HG02642 (cell line): ENCODE measurements around the gene SLC9A5.

ENCODE experiments used
- ATAC-seq: cut with Tn5 transposase; IDR thresholded peaks from one replicate; pipeline ENCODE4 v1.9.1; 2021; ENCODE audit warnings: mild to moderate bottlenecking; ENCODE audit not compliant: unreplicated experiment, poor library complexity

SLC9A5 gene

GRCh38 chr16:67302076-67302475, 53.3 kb downstream of the SLC9A5 start:
- no peak for ATAC-seq

GRCh38 chr16:67302970-67303369, 54.2 kb downstream of the SLC9A5 start:
- ATAC-seq: no peak

GRCh38 chr16:67304020-67304419, 55.2 kb downstream of the SLC9A5 start:
- ATAC-seq: no peak

GRCh38 chr16:67305216-67306071, 56.7 kb downstream of the SLC9A5 start:
- ATAC-seq: no peak

GRCh38 chr16:67310561-67310960, 61.8 kb downstream of the SLC9A5 start:
- no peak for ATAC-seq

- ATAC-seq: peak; percentile 83
Measured at GRCh38 chr16:67311607-67312488, 63.1 kb downstream of the SLC9A5 start.

GRCh38 chr16:67312719-67313118, 63.9 kb downstream of the SLC9A5 start:
- ATAC-seq: no peak

GRCh38 chr16:67317853-67318252, 69.1 kb downstream of the SLC9A5 start:
- no peak for ATAC-seq
